HFFc6 (cell line): ENCODE results near the gene KIAA0513. TPM values are rescaled to one million over a fixed set of nuclear protein-coding genes. Genes with fewer than 3 reads are reported as not detected.

Source experiments
- DNase-seq: peaks from one replicate; pipeline ENCODE4 v3.0.0-alpha.2; 2018
- H3K27ac Mint-ChIP-seq: 2 replicates; pipeline ENCODE4 v1.8.0; 2020; ENCODE audit warnings: mild to moderate bottlenecking, mixed read lengths
- H3K27me3 Mint-ChIP-seq: 2 replicates; pipeline ENCODE4 v1.8.0; 2021; ENCODE audit warnings: mild to moderate bottlenecking, moderate library complexity, mixed read lengths; ENCODE audit not compliant: insufficient read depth
- H3K36me3 Mint-ChIP-seq: 2 replicates; pipeline ENCODE4 v1.8.0; 2021; ENCODE audit warnings: low read depth, mixed read lengths
- H3K4me1 Mint-ChIP-seq: 2 replicates; pipeline ENCODE4 v1.8.0; 2020; ENCODE audit warnings: low read depth, mixed read lengths
- H3K4me3 Mint-ChIP-seq: 2 replicates; pipeline ENCODE4 v1.8.0; 2020; ENCODE audit warnings: mild to moderate bottlenecking, moderate library complexity, mixed read lengths
- H3K9me3 Mint-ChIP-seq: 2 replicates; pipeline ENCODE4 v1.8.0; 2020; ENCODE audit warnings: mild to moderate bottlenecking, mixed read lengths
- CTCF ChIP-seq: fragments of 200-600 bp; sonication (generic); IDR thresholded peaks from 2 replicates; pipeline ENCODE4 v1.5.0; 2021; ENCODE audit warnings: antibody characterized with exemption, mild to moderate bottlenecking
- total RNA-seq, 6 experiments: library from RNA; stranded (reverse); fragmentation: NEBNext Ultra II Directional; extraction: Animal tissue kit (Norgen Biotek cat#: 25700); gene quantifications; 2 replicates in 1 of 6; 3 replicates in 5 of 6; pipeline ENCODE4 v1.2.3, GENCODE V29; 2021

Gene KIAA0513
- total RNA-seq, 6 experiments from 2014 or later, result 12.5 to 15.4 (median 13.8) TPM

DNA sequence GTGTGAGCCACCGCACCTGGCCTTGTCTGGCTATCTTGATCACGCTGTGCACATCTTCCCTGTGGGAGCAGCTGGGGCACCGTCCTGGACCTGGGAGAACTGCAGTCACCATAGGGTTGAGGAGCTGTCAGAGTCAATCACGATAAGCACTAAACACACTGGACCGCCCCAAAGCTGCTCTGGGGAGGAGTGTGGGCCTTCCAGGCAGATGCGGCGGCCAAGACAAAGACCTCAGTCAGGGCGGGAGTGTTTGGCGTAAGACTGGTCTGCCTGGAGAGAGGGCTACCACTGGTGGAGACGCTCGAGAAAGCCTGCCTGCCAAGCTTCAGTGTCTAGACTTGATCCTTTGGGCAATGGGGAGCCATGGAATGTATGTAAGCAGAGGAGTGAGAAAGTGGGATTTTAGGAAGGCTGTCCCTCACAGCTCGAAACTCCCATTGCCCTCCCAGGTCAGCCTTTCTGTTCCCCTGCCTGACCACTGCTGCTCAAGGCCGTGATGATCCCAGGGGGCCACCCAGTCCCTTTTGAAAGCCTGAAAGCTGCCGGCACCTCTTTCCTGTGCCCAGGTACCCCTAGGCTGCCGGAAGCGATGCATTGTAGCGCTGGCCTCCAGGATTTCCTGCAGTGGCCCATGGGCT is 114.0 kb downstream of the KIAA0513 start:
- no peak overlapping the region for H3K27ac Mint-ChIP-seq
- H3K27me3 Mint-ChIP-seq, result peaks cover 4% of the 10 kb centered on the region; the same call in 1 of the 2 replicates

GRCh38 chr16:85142129-85142513 is 114.5 kb downstream of the KIAA0513 start:
- DNase-seq, result no peak
- TF ChIP-seq CTCF, result no peak
- Mint-ChIP-seq H3K27me3 (peaks cover 4% of the 10 kb centered on the region; the same call in 1 of the 2 replicates), H3K4me3 (no peak overlapping the region), H3K27ac (no peak overlapping the region), H3K9me3 (no peaks in the 10 kb centered on the region), H3K36me3 (no peaks in the 10 kb centered on the region), H3K4me1 (peaks cover 56% of the 10 kb centered on the region)

More for the DNA sequence above, 114.0 kb downstream of the KIAA0513 start:
- Mint-ChIP-seq H3K4me1 (peaks cover 56% of the 10 kb centered on the region), H3K36me3 (no peaks in the 10 kb centered on the region), H3K4me3 (no peak overlapping the region), H3K9me3 (no peaks in the 10 kb centered on the region)
- no peak for TF ChIP-seq CTCF
- DNase-seq, result no peak

DNA sequence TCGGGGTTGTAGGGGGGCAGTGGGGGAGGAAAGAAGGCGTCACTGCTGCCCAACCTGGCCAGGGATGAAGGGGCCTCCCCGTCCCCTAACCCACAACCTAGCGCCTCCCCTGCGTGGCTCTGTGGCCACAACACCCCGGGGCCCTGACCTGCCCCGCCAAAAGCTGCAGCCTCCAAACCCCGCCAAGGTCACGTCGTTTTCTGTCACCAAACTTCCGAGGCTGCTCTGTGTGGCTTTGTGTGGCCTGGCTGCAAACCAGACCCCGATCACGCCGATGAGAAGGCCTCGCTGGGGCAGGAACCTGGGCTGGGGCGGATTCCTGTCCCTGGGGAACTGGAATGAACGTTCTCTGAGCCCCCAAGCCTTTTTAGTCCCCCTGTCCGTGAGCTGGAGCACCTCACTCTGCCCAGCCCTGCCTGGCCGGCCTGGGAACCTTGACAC is 115.2 kb downstream of the KIAA0513 start:
- Mint-ChIP-seq H3K27me3 (peaks cover 4% of the 10 kb centered on the region; the same call in 1 of the 2 replicates), H3K36me3 (no peaks in the 10 kb centered on the region)

More for the DNA sequence above, 115.2 kb downstream of the KIAA0513 start:
- H3K27ac Mint-ChIP-seq, result no peak overlapping the region
- DNase-seq, result no peak
- no peak overlapping the region for H3K4me3 Mint-ChIP-seq
- TF ChIP-seq CTCF, result no peak
- peaks cover 57% of the 10 kb centered on the region for H3K4me1 Mint-ChIP-seq
- no peaks in the 10 kb centered on the region for H3K9me3 Mint-ChIP-seq

Other genes with a start within 250 kb of the KIAA0513 start
- 10 to 100 TPM; 12.2 to 15.5 (median 13.6) TPM for gene CRISPLD2, start 207.8 kb upstream of the KIAA0513 start, total RNA-seq
- 10 to 100 TPM; 73.9 to 90.4 (median 78.1) TPM for gene ZDHHC7, start 16.3 kb upstream of the KIAA0513 start, total RNA-seq
- gene CIBAR2, start 84.7 kb downstream of the KIAA0513 start, total RNA-seq, result not detected